ENCODE results near the gene CISTR. TPM values are rescaled to one million over a fixed set of nuclear protein-coding genes. Genes with fewer than 3 reads are reported as not detected.

The CISTR gene
- total and polyA plus RNA-seq, 2 donors (not counting 1 experiment from before 2014, with no cell fraction given): not detected

GRCh38 chr12:53712059-53712643, 39.6 kb downstream of the CISTR start:
- Histone ChIP-seq H2AFZ (ENCODE audit: low read length) (no peak overlapping the region), H3K79me2 (ENCODE audit: control insufficient read depth, insufficient read depth, low read length) (no peaks in the 10 kb centered on the region), H3K36me3 (ENCODE audit: control insufficient read depth, insufficient read depth, low read length) (peaks cover 11% of the 10 kb centered on the region), H3K9me3 (ENCODE audit: control insufficient read depth, insufficient read depth, low read depth, low read length) (no peaks in the 10 kb centered on the region), H3K4me3 (replicated peaks in 1 of 4; ENCODE audit: control extremely low read depth in 1 of 4, insufficient read depth in 1 of 4, low read depth in 3 of 4, low read length in 4 of 4) (no peak overlapping the region), H3K9ac (ENCODE audit: insufficient read depth, low read length) (no peak overlapping the region), H3K4me1 (ENCODE audit: control insufficient read depth, extremely low read depth, insufficient read depth, low read length) (no peaks in the 10 kb centered on the region), H4K20me1 (ENCODE audit: control insufficient read depth, extremely low read depth, insufficient read depth, low read length) (no peaks in the 10 kb centered on the region), H3K27ac (ENCODE audit: insufficient read depth, low read length) (no peak overlapping the region), H3K4me2 (ENCODE audit: extremely low read depth, insufficient read depth, low read length) (no peak overlapping the region), H3K27me3 (ENCODE audit: control insufficient read depth, insufficient read depth, low read length) (no peaks in the 10 kb centered on the region)
- TF ChIP-seq CTCF (conservative IDR thresholded peaks at IDR 0.05 in 1 of 2, IDR thresholded peaks at IDR 0.05 in 1 of 2; ENCODE audit: low read depth in 1 of 2, low read length in 2 of 2) (no peak), EZH2 (IDR thresholded peaks at IDR 0.05; ENCODE audit: low read length, missing control alignments) (no peak)
- peak in 1 of 2 donors; percentile 32 for DNase-seq (ENCODE audit: low read depth in 2 of 2)

GRCh38 chr12:53710091-53710490, 41.7 kb downstream of the CISTR start:
- DNase-seq (ENCODE audit: low read depth in 2 of 2): no peak
- H3K4me3 ChIP-seq (replicated peaks in 1 of 4; ENCODE audit: control extremely low read depth in 1 of 4, insufficient read depth in 1 of 4, low read depth in 3 of 4, low read length in 4 of 4): no peak overlapping the region
- no peaks in the 10 kb centered on the region for H4K20me1 ChIP-seq (ENCODE audit: control insufficient read depth, extremely low read depth, insufficient read depth, low read length)
- H3K27me3 ChIP-seq (ENCODE audit: control insufficient read depth, insufficient read depth, low read length): peaks cover 8% of the 10 kb centered on the region
- no peak overlapping the region for H3K9ac ChIP-seq (ENCODE audit: insufficient read depth, low read length)
- H2AFZ ChIP-seq (ENCODE audit: low read length): no peak overlapping the region
- no peaks in the 10 kb centered on the region for H3K79me2 ChIP-seq (ENCODE audit: control insufficient read depth, insufficient read depth, low read length)
- H3K4me2 ChIP-seq (ENCODE audit: extremely low read depth, insufficient read depth, low read length): no peak overlapping the region
- H3K36me3 ChIP-seq (ENCODE audit: control insufficient read depth, insufficient read depth, low read length): peaks cover 7% of the 10 kb centered on the region
- H3K27ac ChIP-seq (ENCODE audit: insufficient read depth, low read length): no peak overlapping the region
- no peaks in the 10 kb centered on the region for H3K9me3 ChIP-seq (ENCODE audit: control insufficient read depth, insufficient read depth, low read depth, low read length)
- H3K4me1 ChIP-seq (ENCODE audit: control insufficient read depth, extremely low read depth, insufficient read depth, low read length): no peaks in the 10 kb centered on the region
- TF ChIP-seq EZH2 (IDR thresholded peaks at IDR 0.05; ENCODE audit: low read length, missing control alignments) (no peak), CTCF (conservative IDR thresholded peaks at IDR 0.05 in 1 of 2, IDR thresholded peaks at IDR 0.05 in 1 of 2; ENCODE audit: low read depth in 1 of 2, low read length in 2 of 2) (no peak)

GRCh38 chr12:53709671-53710070, 42.1 kb downstream of the CISTR start:
- Histone ChIP-seq H3K79me2 (ENCODE audit: control insufficient read depth, insufficient read depth, low read length) (no peaks in the 10 kb centered on the region), H3K36me3 (ENCODE audit: control insufficient read depth, insufficient read depth, low read length) (peaks cover 5% of the 10 kb centered on the region), H3K4me3 (replicated peaks in 1 of 4; ENCODE audit: control extremely low read depth in 1 of 4, insufficient read depth in 1 of 4, low read depth in 3 of 4, low read length in 4 of 4) (no peak overlapping the region), H3K9me3 (ENCODE audit: control insufficient read depth, insufficient read depth, low read depth, low read length) (no peaks in the 10 kb centered on the region), H3K27ac (ENCODE audit: insufficient read depth, low read length) (no peak overlapping the region), H3K4me1 (ENCODE audit: control insufficient read depth, extremely low read depth, insufficient read depth, low read length) (no peaks in the 10 kb centered on the region), H3K27me3 (ENCODE audit: control insufficient read depth, insufficient read depth, low read length) (peaks cover 9% of the 10 kb centered on the region), H4K20me1 (ENCODE audit: control insufficient read depth, extremely low read depth, insufficient read depth, low read length) (no peaks in the 10 kb centered on the region), H2AFZ (ENCODE audit: low read length) (no peak overlapping the region), H3K4me2 (ENCODE audit: extremely low read depth, insufficient read depth, low read length) (no peak overlapping the region), H3K9ac (ENCODE audit: insufficient read depth, low read length) (no peak overlapping the region)
- DNase-seq (ENCODE audit: low read depth in 2 of 2): peak in 1 of 2 donors; percentile 38
- TF ChIP-seq CTCF (conservative IDR thresholded peaks at IDR 0.05 in 1 of 2, IDR thresholded peaks at IDR 0.05 in 1 of 2; ENCODE audit: low read depth in 1 of 2, low read length in 2 of 2): no peak
- no peak for TF ChIP-seq EZH2 (IDR thresholded peaks at IDR 0.05; ENCODE audit: low read length, missing control alignments)

Data from fibroblast of lung (primary cell).